Panc1 (cell line): ENCODE data around the gene DDC.

Source experiments
- POLR2AphosphoS5 ChIP-seq: IDR thresholded peaks from 2 replicates; pipeline ENCODE4 v1.6.1; 2012; ENCODE audit warnings: mild to moderate bottlenecking, low read depth, low read length, moderate library complexity
- TF ChIP-seq, protein P1 (sequence below): fragments of 450-650 bp; IDR thresholded peaks from 2 replicates; pipeline ENCODE4 v1.5.1; 2017; ENCODE audit warnings: mild to moderate bottlenecking
- TF ChIP-seq, protein P2 (sequence below), 2 experiments: IDR thresholded peaks; 2 replicates each; pipeline ENCODE4 v1.6.1; 2011 to 2012; ENCODE audit warnings: low read depth in 2 of 2, control low read depth in 1 of 2, low read length in 1 of 2, mild to moderate bottlenecking in 1 of 2, moderate library complexity in 1 of 2; ENCODE audit not compliant: insufficient read depth in 1 of 2

DNA sequence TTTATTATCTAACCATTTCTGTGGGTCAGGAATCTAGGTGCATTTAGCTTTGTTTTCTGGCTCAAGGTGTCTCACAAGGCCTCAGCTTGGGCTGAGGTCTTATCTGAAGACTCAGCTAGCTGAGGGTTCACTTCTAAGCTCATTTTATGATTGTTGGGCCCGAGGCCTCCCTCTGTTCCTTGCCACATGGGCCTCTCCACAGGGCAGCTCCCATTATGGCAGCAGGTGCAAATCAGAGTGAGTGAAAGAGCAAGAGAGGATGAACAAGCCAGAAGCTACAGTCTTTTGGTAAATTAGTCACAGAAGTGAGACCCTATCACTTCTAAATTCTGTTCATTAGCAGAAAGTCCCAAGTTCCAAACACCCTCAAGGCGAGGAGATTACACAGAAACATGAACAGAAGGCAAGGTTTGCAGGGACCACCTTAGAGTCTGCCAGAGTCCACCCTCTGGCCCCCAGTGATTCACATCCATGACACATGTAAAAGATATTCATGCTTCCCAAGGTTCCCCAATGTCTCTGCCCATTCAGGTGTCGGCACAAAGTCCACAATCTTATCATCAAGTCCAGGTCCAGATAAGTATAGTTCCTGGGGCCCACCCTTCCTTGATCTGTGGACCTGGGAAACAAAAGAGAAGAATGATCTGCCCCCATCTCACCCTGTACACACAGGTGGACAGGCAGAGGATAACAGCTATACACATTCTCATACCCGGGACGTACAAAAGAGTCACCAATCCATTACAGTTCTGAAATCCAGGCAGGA is 138.7 kb downstream of the DDC start:
- TF ChIP-seq, protein P1, sequence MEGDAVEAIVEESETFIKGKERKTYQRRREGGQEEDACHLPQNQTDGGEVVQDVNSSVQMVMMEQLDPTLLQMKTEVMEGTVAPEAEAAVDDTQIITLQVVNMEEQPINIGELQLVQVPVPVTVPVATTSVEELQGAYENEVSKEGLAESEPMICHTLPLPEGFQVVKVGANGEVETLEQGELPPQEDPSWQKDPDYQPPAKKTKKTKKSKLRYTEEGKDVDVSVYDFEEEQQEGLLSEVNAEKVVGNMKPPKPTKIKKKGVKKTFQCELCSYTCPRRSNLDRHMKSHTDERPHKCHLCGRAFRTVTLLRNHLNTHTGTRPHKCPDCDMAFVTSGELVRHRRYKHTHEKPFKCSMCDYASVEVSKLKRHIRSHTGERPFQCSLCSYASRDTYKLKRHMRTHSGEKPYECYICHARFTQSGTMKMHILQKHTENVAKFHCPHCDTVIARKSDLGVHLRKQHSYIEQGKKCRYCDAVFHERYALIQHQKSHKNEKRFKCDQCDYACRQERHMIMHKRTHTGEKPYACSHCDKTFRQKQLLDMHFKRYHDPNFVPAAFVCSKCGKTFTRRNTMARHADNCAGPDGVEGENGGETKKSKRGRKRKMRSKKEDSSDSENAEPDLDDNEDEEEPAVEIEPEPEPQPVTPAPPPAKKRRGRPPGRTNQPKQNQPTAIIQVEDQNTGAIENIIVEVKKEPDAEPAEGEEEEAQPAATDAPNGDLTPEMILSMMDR = no peak
- TF ChIP-seq POLR2AphosphoS5 = no peak
- TF ChIP-seq, protein P2, sequence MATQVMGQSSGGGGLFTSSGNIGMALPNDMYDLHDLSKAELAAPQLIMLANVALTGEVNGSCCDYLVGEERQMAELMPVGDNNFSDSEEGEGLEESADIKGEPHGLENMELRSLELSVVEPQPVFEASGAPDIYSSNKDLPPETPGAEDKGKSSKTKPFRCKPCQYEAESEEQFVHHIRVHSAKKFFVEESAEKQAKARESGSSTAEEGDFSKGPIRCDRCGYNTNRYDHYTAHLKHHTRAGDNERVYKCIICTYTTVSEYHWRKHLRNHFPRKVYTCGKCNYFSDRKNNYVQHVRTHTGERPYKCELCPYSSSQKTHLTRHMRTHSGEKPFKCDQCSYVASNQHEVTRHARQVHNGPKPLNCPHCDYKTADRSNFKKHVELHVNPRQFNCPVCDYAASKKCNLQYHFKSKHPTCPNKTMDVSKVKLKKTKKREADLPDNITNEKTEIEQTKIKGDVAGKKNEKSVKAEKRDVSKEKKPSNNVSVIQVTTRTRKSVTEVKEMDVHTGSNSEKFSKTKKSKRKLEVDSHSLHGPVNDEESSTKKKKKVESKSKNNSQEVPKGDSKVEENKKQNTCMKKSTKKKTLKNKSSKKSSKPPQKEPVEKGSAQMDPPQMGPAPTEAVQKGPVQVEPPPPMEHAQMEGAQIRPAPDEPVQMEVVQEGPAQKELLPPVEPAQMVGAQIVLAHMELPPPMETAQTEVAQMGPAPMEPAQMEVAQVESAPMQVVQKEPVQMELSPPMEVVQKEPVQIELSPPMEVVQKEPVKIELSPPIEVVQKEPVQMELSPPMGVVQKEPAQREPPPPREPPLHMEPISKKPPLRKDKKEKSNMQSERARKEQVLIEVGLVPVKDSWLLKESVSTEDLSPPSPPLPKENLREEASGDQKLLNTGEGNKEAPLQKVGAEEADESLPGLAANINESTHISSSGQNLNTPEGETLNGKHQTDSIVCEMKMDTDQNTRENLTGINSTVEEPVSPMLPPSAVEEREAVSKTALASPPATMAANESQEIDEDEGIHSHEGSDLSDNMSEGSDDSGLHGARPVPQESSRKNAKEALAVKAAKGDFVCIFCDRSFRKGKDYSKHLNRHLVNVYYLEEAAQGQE (IDR thresholded peaks at IDR 0.05; ENCODE audit: insufficient read depth in 1 of 2, low read depth in 2 of 2, low read length in 1 of 2) = no peak
